Keratinocyte (primary cell): Measurements from ENCODE around the gene TXNL1. TPM values are rescaled to one million over a fixed set of nuclear protein-coding genes. Genes with fewer than 3 reads are reported as not detected.

ENCODE experiments used
- DNase-seq: peaks from one replicate; pipeline ENCODE4 v3.0.0-alpha.2; 2011; ENCODE audit warnings: low read depth, missing footprints, low spot score
- FAIRE-seq: peaks from 2 replicates; lab custom pipeline; 2011; peaks lifted over from hg19 to GRCh38; lab: Jason Lieb, UNC
- H2AFZ ChIP-seq: 2 replicates; pipeline ENCODE4 v1.6.0; 2012; ENCODE audit warnings: low read length, control low read depth, inconsistent platforms; ENCODE audit not compliant: control insufficient read depth
- H3K27ac ChIP-seq: 2 replicates; pipeline ENCODE4 v1.5.1; 2011; ENCODE audit warnings: low read length; ENCODE audit not compliant: control insufficient read depth, insufficient read depth
- H3K27me3 ChIP-seq: 3 replicates; pipeline ENCODE4 v1.6.0; 2011; ENCODE audit warnings: low read length; ENCODE audit not compliant: control insufficient read depth, insufficient read depth; ENCODE audit errors: extremely low read depth
- H3K36me3 ChIP-seq, 2 experiments: 2 replicates in 1 of 2; 3 replicates in 1 of 2; pipeline ENCODE4 v1.5.1; 2011; ENCODE audit warnings: low read length in 2 of 2, mild to moderate bottlenecking in 1 of 2; ENCODE audit not compliant: control insufficient read depth in 2 of 2, insufficient read depth in 2 of 2; ENCODE audit errors: extremely low read depth in 1 of 2
- H3K4me1 ChIP-seq: 3 replicates; pipeline ENCODE4 v1.5.1; 2011; ENCODE audit warnings: low read length; ENCODE audit not compliant: control insufficient read depth, insufficient read depth; ENCODE audit errors: extremely low read depth
- H3K4me2 ChIP-seq: 3 replicates; pipeline ENCODE4 v1.6.0; 2011; ENCODE audit warnings: low read depth, low read length; ENCODE audit not compliant: control insufficient read depth, insufficient read depth; ENCODE audit errors: extremely low read depth
- H3K4me3 ChIP-seq, 3 experiments: fragments of 200-600 bp in 1 of 3; sonication (generic) in 1 of 3; 2 replicates in 2 of 3; 3 replicates in 1 of 3; pipeline ENCODE4 v1.5.1; 2011 to 2016; ENCODE audit warnings: low read length in 3 of 3, mild to moderate bottlenecking in 3 of 3, control low read depth in 2 of 3, inconsistent platforms in 1 of 3, low read depth in 1 of 3, mixed read lengths in 1 of 3, mixed run types in 1 of 3, moderate library complexity in 1 of 3; ENCODE audit not compliant: control insufficient read depth in 2 of 3, insufficient read depth in 2 of 3; ENCODE audit errors: extremely low read depth in 1 of 3
- H3K79me2 ChIP-seq: 2 replicates; pipeline ENCODE4 v1.6.0; 2012; ENCODE audit warnings: low read length; ENCODE audit not compliant: control insufficient read depth, insufficient read depth
- H3K9ac ChIP-seq: 3 replicates; pipeline ENCODE4 v1.6.0; 2011; ENCODE audit warnings: low read length; ENCODE audit not compliant: control insufficient read depth, insufficient read depth; ENCODE audit errors: extremely low read depth
- H3K9me1 ChIP-seq: 3 replicates; pipeline ENCODE4 v1.6.0; 2011; ENCODE audit warnings: low read length; ENCODE audit not compliant: control insufficient read depth, insufficient read depth; ENCODE audit errors: extremely low read depth
- H3K9me3 ChIP-seq: 2 replicates; pipeline ENCODE4 v1.5.1; 2012; ENCODE audit warnings: low read depth, low read length; ENCODE audit not compliant: control insufficient read depth
- H4K20me1 ChIP-seq: 3 replicates; pipeline ENCODE4 v1.6.0; 2011; ENCODE audit warnings: low read length; ENCODE audit not compliant: control insufficient read depth, insufficient read depth; ENCODE audit errors: extremely low read depth
- CTCF ChIP-seq, 3 experiments: IDR thresholded peaks in 1 of 3; conservative IDR thresholded peaks in 1 of 3; optimal IDR thresholded peaks in 1 of 3; 2 replicates in 2 of 3; 3 replicates in 1 of 3; pipeline versions ENCODE3 to v1.5.1; 2011; ENCODE audit warnings: low read length in 3 of 3, mild to moderate bottlenecking in 3 of 3, moderate library complexity in 2 of 3, control low read depth in 1 of 3, inconsistent platforms in 1 of 3; ENCODE audit not compliant: insufficient read depth in 2 of 3; ENCODE audit errors: extremely low read depth in 1 of 3
- EZH2 ChIP-seq: IDR thresholded peaks from one replicate; pipeline ENCODE4 v1.6.1; 2012; ENCODE audit warnings: inconsistent platforms, mild to moderate bottlenecking, low read length, moderate library complexity
- dilution Hi-C: fragments of 300-500 bp; cut with MboI; formaldehyde crosslinking; loops from one replicate; pipeline ENCODE4 v1.7.0; 2020; ENCODE audit warnings: low sequenced_read_pairs; ENCODE audit not compliant: extremely low pct_ligation_motif_present
- polyA plus RNA-seq, 5 experiments: library from polyadenylated mRNA; depleted of rRNA in 3 of 5; stranded (reverse) in 3 of 5; stranded (forward) in 1 of 5; unstranded in 1 of 5; fragments of >200 nt; gene quantifications; 1 replicate in 1 of 5; 2 replicates in 3 of 5; 3 replicates in 1 of 5; pipeline versions ENCODE4 v1.2.1 to v1.2.3, GENCODE V29; 2011 to 2012; ENCODE audit warnings: missing spikeins in 2 of 5, low read depth in 1 of 5, low replicate concordance in 1 of 5

The TXNL1 gene
- polyA plus RNA-seq, 1 donor (not counting 4 experiments of a cell fraction or from before 2014, with no cell fraction given): 92.5 TPM

- no peaks in the 10 kb centered on the region for H3K4me1 ChIP-seq
- H3K9ac ChIP-seq: no peak overlapping the region
- no peak for TF ChIP-seq EZH2
- no peak overlapping the region for H3K4me3 ChIP-seq
- H4K20me1 ChIP-seq: no peaks in the 10 kb centered on the region
- H3K27me3 ChIP-seq: no peaks in the 10 kb centered on the region
- H3K9me1 ChIP-seq: no peaks in the 10 kb centered on the region
- H3K27ac ChIP-seq: no peak overlapping the region
- DNase-seq (no peak), FAIRE-seq (no peak)
- H3K36me3 ChIP-seq: no peaks in the 10 kb centered on the region
- dilution Hi-C loops: no loop called here
- H3K79me2 ChIP-seq: no peaks in the 10 kb centered on the region
- no peaks in the 10 kb centered on the region for H3K9me3 ChIP-seq
- H2AFZ ChIP-seq: no peak overlapping the region
- H3K4me2 ChIP-seq: no peak overlapping the region
Measured at GRCh38 chr18:56570978-56571377, 67.4 kb downstream of the TXNL1 start.

- H4K20me1 ChIP-seq: no peaks in the 10 kb centered on the region
- dilution Hi-C loops: no loop called here
- H3K36me3 ChIP-seq: no peaks in the 10 kb centered on the region
- H3K4me3 ChIP-seq: no peak overlapping the region
- H3K79me2 ChIP-seq: no peaks in the 10 kb centered on the region
- H3K27me3 ChIP-seq: no peaks in the 10 kb centered on the region
- no peak overlapping the region for H2AFZ ChIP-seq
- H3K4me2 ChIP-seq: no peak overlapping the region
- H3K4me1 ChIP-seq: no peaks in the 10 kb centered on the region
- H3K9me1 ChIP-seq: no peaks in the 10 kb centered on the region
- DNase-seq: no peak
- TF ChIP-seq CTCF (optimal IDR thresholded peaks at IDR 0.05 in 1 of 3, IDR thresholded peaks at IDR 0.05 in 1 of 3, conservative IDR thresholded peaks at IDR 0.05 in 1 of 3; ENCODE audit: extremely low read depth in 1 of 3, insufficient read depth in 2 of 3, low read length in 3 of 3) (no peak), EZH2 (no peak)
- no peaks in the 10 kb centered on the region for H3K9me3 ChIP-seq
- H3K27ac ChIP-seq: no peak overlapping the region
- H3K9ac ChIP-seq: no peak overlapping the region
- FAIRE-seq: no peak
Measured at GRCh38 chr18:56569416-56569815, 69.0 kb downstream of the TXNL1 start.

- FAIRE-seq (no peak), DNase-seq (no peak)
- H3K79me2 ChIP-seq: no peaks in the 10 kb centered on the region
- H4K20me1 ChIP-seq: no peaks in the 10 kb centered on the region
- no peaks in the 10 kb centered on the region for H3K36me3 ChIP-seq
- no peaks in the 10 kb centered on the region for H3K9me3 ChIP-seq
- no peaks in the 10 kb centered on the region for H3K27me3 ChIP-seq
- dilution Hi-C loops: no loop called here
- no peak overlapping the region for H3K4me2 ChIP-seq
- H3K9ac ChIP-seq: no peak overlapping the region
- no peak overlapping the region for H3K27ac ChIP-seq
- H3K4me3 ChIP-seq: no peak overlapping the region
- H3K9me1 ChIP-seq: no peaks in the 10 kb centered on the region
- no peak overlapping the region for H2AFZ ChIP-seq
- no peaks in the 10 kb centered on the region for H3K4me1 ChIP-seq
- TF ChIP-seq EZH2: no peak
- no peak for TF ChIP-seq CTCF (optimal IDR thresholded peaks at IDR 0.05 in 1 of 3, IDR thresholded peaks at IDR 0.05 in 1 of 3, conservative IDR thresholded peaks at IDR 0.05 in 1 of 3; ENCODE audit: extremely low read depth in 1 of 3, insufficient read depth in 2 of 3, low read length in 3 of 3)
Measured at GRCh38 chr18:56568986-56569385, 69.4 kb downstream of the TXNL1 start.
